ENCODE measurements around the gene TMTC1.

TMTC1 gene

DNA sequence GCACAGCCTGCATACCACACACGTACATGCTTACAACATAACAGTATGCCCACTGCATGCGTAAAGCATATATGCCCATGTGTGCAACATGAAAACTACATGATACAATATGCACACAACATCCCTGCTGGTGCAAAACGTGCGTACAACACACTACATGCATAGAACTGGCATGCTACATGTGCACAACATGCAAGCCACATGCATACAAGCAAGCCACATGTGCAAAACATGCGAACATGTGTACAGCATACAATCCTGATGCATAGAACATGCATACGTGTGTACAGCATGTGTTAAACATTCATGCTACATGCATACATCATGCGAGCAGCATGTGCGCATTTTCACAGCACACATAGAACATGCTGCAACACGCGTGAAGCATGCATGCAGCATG, 8.4 kb upstream of the TMTC1 start:
- no peak overlapping the region for H3K4me2 ChIP-seq (ENCODE audit: low read length)
- no peaks in the 10 kb centered on the region for H3K4me1 ChIP-seq
- TF ChIP-seq, protein P1, sequence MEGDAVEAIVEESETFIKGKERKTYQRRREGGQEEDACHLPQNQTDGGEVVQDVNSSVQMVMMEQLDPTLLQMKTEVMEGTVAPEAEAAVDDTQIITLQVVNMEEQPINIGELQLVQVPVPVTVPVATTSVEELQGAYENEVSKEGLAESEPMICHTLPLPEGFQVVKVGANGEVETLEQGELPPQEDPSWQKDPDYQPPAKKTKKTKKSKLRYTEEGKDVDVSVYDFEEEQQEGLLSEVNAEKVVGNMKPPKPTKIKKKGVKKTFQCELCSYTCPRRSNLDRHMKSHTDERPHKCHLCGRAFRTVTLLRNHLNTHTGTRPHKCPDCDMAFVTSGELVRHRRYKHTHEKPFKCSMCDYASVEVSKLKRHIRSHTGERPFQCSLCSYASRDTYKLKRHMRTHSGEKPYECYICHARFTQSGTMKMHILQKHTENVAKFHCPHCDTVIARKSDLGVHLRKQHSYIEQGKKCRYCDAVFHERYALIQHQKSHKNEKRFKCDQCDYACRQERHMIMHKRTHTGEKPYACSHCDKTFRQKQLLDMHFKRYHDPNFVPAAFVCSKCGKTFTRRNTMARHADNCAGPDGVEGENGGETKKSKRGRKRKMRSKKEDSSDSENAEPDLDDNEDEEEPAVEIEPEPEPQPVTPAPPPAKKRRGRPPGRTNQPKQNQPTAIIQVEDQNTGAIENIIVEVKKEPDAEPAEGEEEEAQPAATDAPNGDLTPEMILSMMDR (IDR thresholded peaks at IDR 0.05): no peak
- H3K9ac ChIP-seq: no peak overlapping the region
- H3K4me3 ChIP-seq (ENCODE audit: low read depth, low read length): no peak overlapping the region
- no peaks in the 10 kb centered on the region for H3K79me2 ChIP-seq
- H3K36me3 ChIP-seq (ENCODE audit: control insufficient read depth, insufficient read depth, low read length): no peaks in the 10 kb centered on the region
- no peaks in the 10 kb centered on the region for H3K27me3 ChIP-seq (ENCODE audit: control insufficient read depth, insufficient read depth, low read length)
- no peak overlapping the region for H3K27ac ChIP-seq
- no peak overlapping the region for H2AFZ ChIP-seq
- no peaks in the 10 kb centered on the region for H3K9me3 ChIP-seq (ENCODE audit: control insufficient read depth, low read length)

DNA sequence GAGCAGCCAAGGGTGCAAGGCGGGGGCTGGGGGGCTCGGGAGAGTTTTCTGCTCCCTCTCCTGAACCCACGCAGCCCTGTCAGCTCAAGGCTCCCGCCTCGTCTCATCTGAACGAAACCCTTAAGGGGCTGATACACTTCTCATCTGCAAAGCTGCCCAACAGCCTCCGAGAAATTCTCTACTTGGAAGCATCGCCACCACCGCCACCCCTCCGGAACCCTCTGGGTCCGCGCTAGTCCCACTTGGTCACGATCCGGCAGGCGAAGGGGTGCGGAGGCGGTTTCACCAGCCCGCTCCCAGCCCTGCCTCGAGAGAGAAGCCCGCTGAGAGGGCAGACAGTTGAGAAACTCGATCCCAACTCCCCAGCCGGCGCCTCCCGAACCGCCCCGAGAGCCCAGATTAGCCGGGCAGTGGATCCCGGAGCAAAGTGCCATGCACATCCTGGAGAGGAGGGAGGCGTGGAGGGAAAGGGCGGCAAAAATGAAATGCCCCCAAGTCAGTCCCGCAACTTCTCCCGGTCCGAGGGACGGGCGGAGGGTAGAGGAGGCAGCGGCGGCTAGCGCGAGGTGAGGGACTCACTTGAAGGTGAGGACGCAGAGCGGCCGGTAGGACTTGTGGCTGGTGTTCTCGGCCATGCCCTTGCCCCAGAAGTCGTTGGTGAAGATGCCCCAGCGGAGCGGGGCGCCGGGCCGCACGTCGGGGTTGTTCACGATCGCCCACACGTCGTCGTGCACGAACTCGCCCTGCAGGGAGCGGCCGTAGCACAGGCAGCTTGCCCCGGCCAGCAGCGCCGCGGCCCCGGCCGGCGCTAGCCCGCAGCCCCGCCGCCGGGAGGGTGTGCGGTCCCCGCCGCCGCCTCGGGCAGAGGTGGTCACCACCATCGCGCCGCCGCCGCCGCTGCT, 620 bp downstream of the TMTC1 start:
- Histone ChIP-seq H3K4me2 (ENCODE audit: low read length) (peak overlapping the region; percentile 60), H2AFZ (peak overlapping the region; percentile 73), H3K27ac (peak overlapping the region; percentile 93), H3K9ac (peak overlapping the region; percentile 67), H3K36me3 (ENCODE audit: control insufficient read depth, insufficient read depth, low read length) (no peaks in the 10 kb centered on the region), H3K79me2 (peaks cover 23% of the 10 kb centered on the region), H3K27me3 (ENCODE audit: control insufficient read depth, insufficient read depth, low read length) (no peaks in the 10 kb centered on the region), H3K4me3 (ENCODE audit: low read depth, low read length) (peak overlapping the region; percentile 63), H3K4me1 (peaks cover 19% of the 10 kb centered on the region), H3K9me3 (ENCODE audit: control insufficient read depth, low read length) (no peaks in the 10 kb centered on the region)
- TF ChIP-seq, protein P1 (IDR thresholded peaks at IDR 0.05): no peak

DNA sequence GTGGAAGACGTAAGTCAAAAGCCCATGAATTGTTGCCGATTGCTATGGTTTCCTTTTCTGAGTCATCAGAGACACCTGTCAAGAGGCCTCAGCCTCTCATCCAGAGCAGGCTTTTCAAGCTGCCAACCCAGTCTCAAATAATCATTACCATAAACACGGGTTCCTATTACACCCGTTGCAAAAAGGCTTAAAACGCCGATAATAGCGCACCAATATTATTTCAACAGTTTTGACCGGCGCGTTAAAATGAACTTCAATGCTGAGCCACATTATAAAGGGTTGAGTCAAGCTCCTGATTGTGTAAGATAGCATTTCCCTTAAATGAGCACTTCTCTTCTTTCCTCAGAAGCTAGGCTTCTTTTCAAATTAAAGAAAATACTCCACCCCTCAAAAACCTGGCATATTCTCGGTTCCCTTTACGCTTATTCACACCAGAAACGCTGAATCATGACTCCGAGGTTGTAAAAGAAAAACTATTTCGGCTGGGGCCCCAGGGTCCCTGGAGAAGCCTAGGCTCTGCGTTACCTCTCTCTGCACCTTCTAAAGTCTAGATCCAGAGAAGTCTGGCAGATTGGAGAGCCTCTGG, 1.4 kb downstream of the TMTC1 start:
- H3K4me3 ChIP-seq (ENCODE audit: low read depth, low read length): peak overlapping the region; percentile 63
- H3K9ac ChIP-seq: peak overlapping the region; percentile 67
- H3K4me1 ChIP-seq: peaks cover 25% of the 10 kb centered on the region
- peaks cover 25% of the 10 kb centered on the region for H3K79me2 ChIP-seq
- peak overlapping the region; percentile 60 for H3K4me2 ChIP-seq (ENCODE audit: low read length)
- peak overlapping the region; percentile 93 for H3K27ac ChIP-seq
- H3K27me3 ChIP-seq (ENCODE audit: control insufficient read depth, insufficient read depth, low read length): no peaks in the 10 kb centered on the region
- no peaks in the 10 kb centered on the region for H3K36me3 ChIP-seq (ENCODE audit: control insufficient read depth, insufficient read depth, low read length)
- TF ChIP-seq, protein P1 (IDR thresholded peaks at IDR 0.05): no peak
- no peaks in the 10 kb centered on the region for H3K9me3 ChIP-seq (ENCODE audit: control insufficient read depth, low read length)
- peak overlapping the region; percentile 73 for H2AFZ ChIP-seq

DNA sequence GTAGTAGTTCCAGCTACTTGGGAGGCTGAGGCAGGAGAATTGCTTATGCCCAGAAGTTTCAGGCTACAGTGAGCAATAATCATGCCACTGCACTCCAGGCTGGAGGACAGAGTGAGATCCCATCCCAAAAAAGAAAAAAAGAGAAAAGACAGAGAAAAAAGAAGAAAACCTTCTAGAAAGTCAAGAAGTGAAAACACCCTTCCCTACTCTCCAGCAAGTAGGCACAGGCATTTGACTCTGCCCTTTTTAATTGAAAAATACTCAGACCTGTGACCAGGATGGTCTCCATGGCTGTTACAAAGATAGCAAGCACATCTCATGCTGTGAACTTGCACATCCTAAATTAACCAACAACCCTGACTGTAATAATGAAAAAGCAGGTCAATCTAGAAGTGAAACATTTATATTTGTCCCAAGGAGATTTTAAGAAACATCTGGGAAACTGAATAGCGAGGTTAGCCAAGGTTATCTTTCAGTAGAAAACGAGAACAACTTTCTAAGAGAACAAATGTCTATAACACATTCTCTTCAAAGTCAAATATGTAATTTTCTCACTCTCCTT, 2.0 kb downstream of the TMTC1 start:
- Histone ChIP-seq H3K9me3 (ENCODE audit: control insufficient read depth, low read length) (no peaks in the 10 kb centered on the region), H3K4me2 (ENCODE audit: low read length) (peak overlapping the region; percentile 60), H3K27ac (peak overlapping the region; percentile 93), H3K36me3 (ENCODE audit: control insufficient read depth, insufficient read depth, low read length) (no peaks in the 10 kb centered on the region), H2AFZ (peak overlapping the region; percentile 73), H3K79me2 (peaks cover 31% of the 10 kb centered on the region), H3K4me3 (ENCODE audit: low read depth, low read length) (peak overlapping the region; percentile 63), H3K27me3 (ENCODE audit: control insufficient read depth, insufficient read depth, low read length) (no peaks in the 10 kb centered on the region), H3K9ac (no peak overlapping the region), H3K4me1 (peaks cover 26% of the 10 kb centered on the region)
- TF ChIP-seq, protein P1 (IDR thresholded peaks at IDR 0.05): no peak
